NCI-H2171 treated with DMSO at 0.1 percent for 48 hours (cell line): ENCODE results near the gene KCNMA1.

Experiments
- DNase-seq: peaks from one replicate; lab custom pipeline; 2025; lab: John Stamatoyannopoulos, UW

The KCNMA1 gene

GRCh38 chr10:77041636-77042258, 595.9 kb downstream of the KCNMA1 start:
- no peak for DNase-seq

- DNase-seq: no peak
These were observed 599.2 kb downstream of the KCNMA1 start for GRCh38 chr10:77038407-77038806.

- peak; percentile 81 for DNase-seq
These were observed 599.7 kb downstream of the KCNMA1 start for GRCh38 chr10:77037735-77038403.

GRCh38 chr10:77036993-77037734, 600.4 kb downstream of the KCNMA1 start:
- peak; percentile 47 for DNase-seq

- DNase-seq: no peak
These were observed 601.3 kb downstream of the KCNMA1 start for GRCh38 chr10:77036276-77036675.

GRCh38 chr10:77034795-77035194, 602.8 kb downstream of the KCNMA1 start:
- no peak for DNase-seq

GRCh38 chr10:77034240-77034639, 603.4 kb downstream of the KCNMA1 start:
- no peak for DNase-seq

GRCh38 chr10:77032188-77032570, 605.4 kb downstream of the KCNMA1 start:
- no peak for DNase-seq

GRCh38 chr10:77031531-77032187, 605.9 kb downstream of the KCNMA1 start:
- no peak for DNase-seq

- no peak for DNase-seq
These were observed 606.6 kb downstream of the KCNMA1 start for GRCh38 chr10:77030974-77031373.

GRCh38 chr10:77029777-77030717, 607.6 kb downstream of the KCNMA1 start:
- no peak for DNase-seq

- DNase-seq: no peak
These were observed 609.6 kb downstream of the KCNMA1 start for GRCh38 chr10:77028042-77028441.

GRCh38 chr10:77027576-77027975, 610.0 kb downstream of the KCNMA1 start:
- DNase-seq: no peak

GRCh38 chr10:77027141-77027540, 610.5 kb downstream of the KCNMA1 start:
- DNase-seq: peak; percentile 60

- DNase-seq: no peak
These were observed 611.5 kb downstream of the KCNMA1 start for GRCh38 chr10:77026148-77026547.

GRCh38 chr10:77024461-77024860, 613.1 kb downstream of the KCNMA1 start:
- DNase-seq: no peak

- DNase-seq: no peak
These were observed 614.2 kb downstream of the KCNMA1 start for GRCh38 chr10:77023396-77023795.

- no peak for DNase-seq
These were observed 614.9 kb downstream of the KCNMA1 start for GRCh38 chr10:77022671-77023070.

- DNase-seq: no peak
These were observed 615.6 kb downstream of the KCNMA1 start for GRCh38 chr10:77021966-77022490.

GRCh38 chr10:77020426-77021040, 617.1 kb downstream of the KCNMA1 start:
- DNase-seq: no peak

GRCh38 chr10:77016855-77017254, 620.8 kb downstream of the KCNMA1 start:
- no peak for DNase-seq
